ENCODE measurements around the gene SPRING1.
A peak's percentile ranks its signal among the peaks of the same experiment; 100 is the strongest.

SPRING1 gene

GRCh38 chr12:116737774-116738657 is at the start of gene SPRING1, which contains the start of gene RNFT2:
Gene SPRING1, minus strand, starts transcription at chr12:116738069. Its CDS starts 169 bp downstream, at chr12:116737900.
Gene RNFT2, plus strand, starts transcription at chr12:116738315. Its CDS starts 2,183 bp downstream, at chr12:116740498.
- TF ChIP-seq CTCF (IDR thresholded peaks at IDR 0.05; ENCODE audit: control insufficient read depth, extremely low read depth, insufficient read depth) = 0 out of 2 replicates have a peak, but pooled peaks have one; percentile 0
- peak; percentile 98 for DNase-seq (ENCODE audit: low read depth)
- peak within 1 kb of the TSS; percentile 66 for H3K4me3 ChIP-seq (ENCODE audit: low read depth, low read length)

- no peak for DNase-seq (ENCODE audit: low read depth)
- no peak for TF ChIP-seq CTCF (IDR thresholded peaks at IDR 0.05; ENCODE audit: control insufficient read depth, extremely low read depth, insufficient read depth)
- H3K4me3 ChIP-seq (ENCODE audit: low read depth, low read length) = no peak overlapping the region
Measured at GRCh38 chr12:116784238-116784612, 46.4 kb upstream of the SPRING1 start.

- no peak for DNase-seq (ENCODE audit: low read depth)
- TF ChIP-seq CTCF (IDR thresholded peaks at IDR 0.05; ENCODE audit: control insufficient read depth, extremely low read depth, insufficient read depth) = no peak
- H3K4me3 ChIP-seq (ENCODE audit: low read depth, low read length) = no peak overlapping the region
Measured at GRCh38 chr12:116783525-116784237, 45.8 kb upstream of the SPRING1 start.

GRCh38 chr12:116780942-116781341 is 43.1 kb upstream of the SPRING1 start:
- no peak for TF ChIP-seq CTCF (IDR thresholded peaks at IDR 0.05; ENCODE audit: control insufficient read depth, extremely low read depth, insufficient read depth)
- no peak overlapping the region for H3K4me3 ChIP-seq (ENCODE audit: low read depth, low read length)
- DNase-seq (ENCODE audit: low read depth) = no peak

- no peak overlapping the region for H3K4me3 ChIP-seq (ENCODE audit: low read depth, low read length)
- no peak for DNase-seq (ENCODE audit: low read depth)
- no peak for TF ChIP-seq CTCF (IDR thresholded peaks at IDR 0.05; ENCODE audit: control insufficient read depth, extremely low read depth, insufficient read depth)
Measured at GRCh38 chr12:116779597-116779996, 41.7 kb upstream of the SPRING1 start.

GRCh38 chr12:116777245-116777644 is 39.4 kb upstream of the SPRING1 start:
- no peak for DNase-seq (ENCODE audit: low read depth)
- TF ChIP-seq CTCF (IDR thresholded peaks at IDR 0.05; ENCODE audit: control insufficient read depth, extremely low read depth, insufficient read depth) = no peak
- no peak overlapping the region for H3K4me3 ChIP-seq (ENCODE audit: low read depth, low read length)
